ES-I3 (cell line): ENCODE results near the gene KLF7.

Experiments
- H3K36me3 ChIP-seq: 2 replicates; pipeline ENCODE4 v1.6.1; 2013; ENCODE audit warnings: mild to moderate bottlenecking, low read length, control low read depth, moderate library complexity; ENCODE audit not compliant: insufficient read depth
- H3K4me1 ChIP-seq: 2 replicates; pipeline ENCODE4 v1.6.1; 2013; ENCODE audit warnings: mild to moderate bottlenecking, control low read depth, low read length; ENCODE audit not compliant: insufficient read depth
- H3K9ac ChIP-seq: 2 replicates; pipeline ENCODE4 v1.6.1; 2013; ENCODE audit warnings: low read depth, mild to moderate bottlenecking, low read length, moderate library complexity
- H3K9me3 ChIP-seq: 2 replicates; pipeline ENCODE4 v1.6.1; 2013; ENCODE audit warnings: mild to moderate bottlenecking, low read length, moderate library complexity; ENCODE audit not compliant: control insufficient read depth, insufficient read depth

Gene KLF7

DNA sequence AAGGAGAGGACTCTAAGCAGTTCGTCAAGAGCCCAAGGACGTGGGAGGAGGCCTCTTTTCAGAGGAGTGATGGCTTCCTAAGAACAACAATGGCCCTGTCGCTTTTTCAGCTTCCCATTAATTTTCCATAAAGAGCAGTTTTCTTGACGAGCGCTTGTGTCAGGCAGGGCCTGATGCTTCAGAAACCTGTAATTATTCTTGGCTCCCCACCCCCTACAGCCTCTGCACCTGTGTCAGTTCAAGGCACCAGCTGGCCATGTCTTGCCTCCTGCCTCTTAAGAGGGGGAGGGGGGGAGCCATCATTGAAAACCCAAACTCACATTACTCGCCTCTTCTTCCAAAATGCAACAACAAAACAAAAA is 32.3 kb downstream of the KLF7 start:
- H3K36me3 ChIP-seq: peaks cover 9% of the 10 kb centered on the region
- H3K9ac ChIP-seq: 0 out of 2 replicates have a peak overlapping the region, but pooled peaks have one; percentile 10
- H3K4me1 ChIP-seq: peaks cover 44% of the 10 kb centered on the region
- H3K9me3 ChIP-seq: peaks cover 9% of the 10 kb centered on the region; the same call in 1 of the 2 replicates

DNA sequence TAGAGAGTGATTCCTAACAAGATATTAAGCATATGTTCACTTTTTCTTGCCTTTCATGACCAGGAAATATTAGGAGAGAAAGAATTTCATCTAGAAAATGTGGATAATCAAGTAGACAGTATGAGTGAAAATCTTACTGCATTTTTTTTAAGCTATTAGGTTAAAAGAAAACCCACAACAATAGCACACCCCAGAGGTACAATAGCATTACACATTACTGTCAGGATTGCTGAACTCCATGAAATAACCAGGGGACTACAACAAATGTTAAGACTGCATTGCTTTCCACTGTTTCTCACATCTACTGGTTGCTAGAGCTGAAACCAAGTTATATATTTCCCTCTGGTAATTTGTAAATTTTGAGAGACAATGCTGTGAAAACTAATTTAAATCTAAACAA is 33.7 kb downstream of the KLF7 start:
- H3K9me3 ChIP-seq: peaks cover 9% of the 10 kb centered on the region; the same call in 1 of the 2 replicates
- H3K4me1 ChIP-seq: peaks cover 33% of the 10 kb centered on the region
- H3K36me3 ChIP-seq: peaks cover 9% of the 10 kb centered on the region
- no peak overlapping the region for H3K9ac ChIP-seq

DNA sequence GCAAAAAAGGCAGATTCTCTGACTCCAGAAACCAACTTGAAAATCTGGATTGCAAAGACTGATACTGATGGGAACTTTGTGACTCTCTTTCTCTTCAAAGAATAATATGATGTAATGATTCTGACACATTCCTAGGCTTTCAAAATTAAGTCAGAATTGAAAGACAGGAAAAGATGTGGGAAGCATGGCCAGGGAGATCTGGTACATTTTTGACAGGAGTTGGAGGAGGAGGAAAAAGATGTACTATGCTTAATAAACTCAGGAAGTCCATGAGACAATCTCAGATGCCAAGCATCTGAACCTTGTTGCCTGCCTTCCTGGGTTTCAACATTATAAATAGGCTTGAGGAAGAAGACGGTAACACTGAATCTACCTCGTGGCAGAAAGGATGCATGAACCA is 34.2 kb downstream of the KLF7 start:
- H3K36me3 ChIP-seq: peaks cover 9% of the 10 kb centered on the region
- no peak overlapping the region for H3K9ac ChIP-seq
- H3K4me1 ChIP-seq: peaks cover 33% of the 10 kb centered on the region
- H3K9me3 ChIP-seq: peaks cover 9% of the 10 kb centered on the region; the same call in 1 of the 2 replicates

DNA sequence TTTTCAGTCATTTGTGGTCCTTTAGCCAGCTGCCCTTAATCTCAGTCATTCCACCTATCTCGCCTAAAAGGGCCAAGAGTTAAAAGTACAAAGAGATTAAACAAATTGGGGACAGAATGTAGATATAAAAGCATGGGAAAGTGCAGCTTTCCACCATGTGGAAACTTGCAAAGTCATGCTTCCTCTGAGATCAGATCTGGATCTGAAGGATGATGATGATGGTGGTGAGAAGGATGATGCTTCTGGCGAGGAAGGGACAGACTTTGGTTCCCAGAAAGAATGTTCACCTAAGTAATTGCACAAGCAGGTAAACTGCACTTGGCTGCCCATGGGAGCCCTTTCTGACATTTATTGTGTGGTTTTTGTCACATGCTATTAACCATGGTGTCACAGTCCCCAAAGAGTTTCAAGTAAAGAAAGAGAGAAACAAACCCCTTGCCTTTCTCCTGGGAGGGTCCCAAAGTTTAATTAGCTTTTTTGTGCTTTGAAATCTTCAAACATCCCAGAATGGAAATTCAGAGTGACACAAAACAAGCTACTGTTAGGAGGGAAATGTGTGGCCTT is 34.7 kb downstream of the KLF7 start:
- Histone ChIP-seq H3K4me1 (peaks cover 29% of the 10 kb centered on the region), H3K36me3 (peaks cover 9% of the 10 kb centered on the region), H3K9ac (no peak overlapping the region), H3K9me3 (peaks cover 9% of the 10 kb centered on the region; the same call in 1 of the 2 replicates)

DNA sequence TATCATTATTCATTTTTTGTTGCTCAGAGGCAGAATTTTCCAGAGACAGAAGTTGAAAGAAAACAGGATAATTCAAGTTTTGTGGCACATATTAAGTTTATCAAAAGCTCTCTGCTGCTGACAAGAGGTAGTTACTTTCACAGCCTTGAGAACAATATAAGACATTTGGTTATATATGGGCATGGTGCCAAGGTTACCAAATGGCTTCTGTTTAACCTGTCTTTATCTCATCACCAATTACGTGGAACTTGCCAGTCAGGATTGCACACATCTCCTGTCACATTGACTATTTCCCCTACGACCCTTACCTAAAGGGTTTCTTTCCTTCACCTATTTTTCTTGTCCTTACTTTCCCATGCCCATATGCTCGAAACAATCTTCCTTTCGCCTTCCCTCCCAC is 35.9 kb downstream of the KLF7 start:
- peaks cover 9% of the 10 kb centered on the region for H3K36me3 ChIP-seq
- H3K9me3 ChIP-seq: peaks cover 9% of the 10 kb centered on the region; the same call in 1 of the 2 replicates
- peaks cover 31% of the 10 kb centered on the region for H3K4me1 ChIP-seq
- no peak overlapping the region for H3K9ac ChIP-seq

DNA sequence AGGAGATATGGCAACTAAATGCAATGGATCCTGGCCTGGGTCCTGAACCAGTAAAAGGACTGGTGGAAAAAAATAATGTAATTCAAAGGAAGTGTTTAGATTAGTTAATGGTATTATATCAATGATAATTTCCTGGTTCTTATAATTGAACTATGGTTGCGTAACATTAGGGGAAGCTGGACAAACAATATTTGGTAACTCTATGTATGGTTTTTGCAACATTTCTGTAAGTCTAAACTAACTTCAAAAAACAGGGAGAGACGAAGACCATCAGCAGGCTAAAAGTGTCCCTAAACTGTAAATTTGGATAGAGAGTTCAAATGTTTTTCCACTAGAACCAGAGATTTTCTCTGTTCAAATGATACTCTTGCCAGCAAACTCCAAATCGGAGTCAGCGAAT is 36.9 kb downstream of the KLF7 start:
- Histone ChIP-seq H3K9ac (no peak overlapping the region), H3K36me3 (peaks cover 11% of the 10 kb centered on the region), H3K9me3 (peaks cover 9% of the 10 kb centered on the region; the same call in 1 of the 2 replicates), H3K4me1 (peaks cover 36% of the 10 kb centered on the region)

DNA sequence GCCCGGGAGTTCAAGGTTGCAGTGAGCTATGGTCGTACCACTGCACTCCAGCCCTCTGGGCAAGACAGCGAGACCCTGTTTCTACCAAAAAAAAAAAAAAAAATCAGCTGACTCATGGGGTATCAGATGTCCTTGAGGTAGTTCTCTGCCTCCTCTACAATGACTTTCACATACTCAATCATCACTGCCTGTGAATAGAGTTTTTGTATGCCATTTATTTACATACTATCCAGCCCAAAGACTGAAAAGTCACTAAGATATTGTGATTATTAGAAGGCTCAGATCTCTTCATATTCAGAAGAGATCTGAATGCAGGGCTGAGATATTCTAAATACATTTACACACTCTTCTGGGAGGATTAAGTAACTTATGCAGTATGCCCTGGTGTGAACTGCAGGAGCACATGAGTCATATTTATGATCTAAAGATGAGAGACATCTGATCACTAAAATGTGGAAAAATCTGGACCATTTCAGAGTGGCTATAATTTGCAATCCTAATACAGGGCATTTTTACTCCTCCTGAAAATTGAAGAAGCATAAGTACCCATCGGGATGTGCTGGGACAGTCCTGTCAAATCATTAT is 38.9 kb downstream of the KLF7 start:
- Histone ChIP-seq H3K9ac (no peak overlapping the region), H3K9me3 (peaks cover 6% of the 10 kb centered on the region; the same call in 1 of the 2 replicates), H3K36me3 (peaks cover 15% of the 10 kb centered on the region; the same call in 1 of the 2 replicates), H3K4me1 (peaks cover 41% of the 10 kb centered on the region)

DNA sequence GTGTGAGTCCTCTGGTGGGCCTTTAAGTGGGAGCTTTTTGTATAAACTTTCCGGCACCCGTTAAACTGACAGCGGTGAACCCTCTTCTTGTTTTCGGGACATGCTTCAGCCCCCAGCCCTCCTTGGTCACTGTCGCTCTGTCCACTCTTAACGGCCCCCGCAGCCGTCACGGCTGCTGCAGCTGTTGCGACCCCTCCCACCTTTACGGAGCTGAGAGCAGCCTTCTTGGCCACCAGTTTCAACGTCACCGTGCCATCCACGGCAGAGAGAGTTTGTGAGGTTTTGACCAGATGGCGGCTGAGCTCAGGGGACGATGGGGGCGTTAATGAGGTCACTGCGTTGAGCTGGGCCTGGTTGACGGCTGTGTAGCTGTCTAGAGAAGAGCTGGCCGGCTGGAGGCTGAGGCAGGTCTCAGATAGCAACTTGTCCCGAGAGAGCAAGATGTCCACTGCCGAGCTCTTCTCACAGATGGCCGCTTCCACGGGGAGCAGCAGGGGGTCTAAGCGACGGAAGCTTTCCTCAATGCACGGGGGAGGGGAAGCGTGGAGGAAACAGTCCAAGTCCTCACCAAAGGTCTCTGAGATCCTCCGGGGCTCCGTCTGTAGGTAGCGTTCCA is 41.9 kb downstream of the KLF7 start:
- H3K9ac ChIP-seq: no peak overlapping the region
- peaks cover 45% of the 10 kb centered on the region for H3K4me1 ChIP-seq
- H3K9me3 ChIP-seq: no peaks in the 10 kb centered on the region; the same call in 1 of the 2 replicates
- H3K36me3 ChIP-seq: peaks cover 12% of the 10 kb centered on the region

DNA sequence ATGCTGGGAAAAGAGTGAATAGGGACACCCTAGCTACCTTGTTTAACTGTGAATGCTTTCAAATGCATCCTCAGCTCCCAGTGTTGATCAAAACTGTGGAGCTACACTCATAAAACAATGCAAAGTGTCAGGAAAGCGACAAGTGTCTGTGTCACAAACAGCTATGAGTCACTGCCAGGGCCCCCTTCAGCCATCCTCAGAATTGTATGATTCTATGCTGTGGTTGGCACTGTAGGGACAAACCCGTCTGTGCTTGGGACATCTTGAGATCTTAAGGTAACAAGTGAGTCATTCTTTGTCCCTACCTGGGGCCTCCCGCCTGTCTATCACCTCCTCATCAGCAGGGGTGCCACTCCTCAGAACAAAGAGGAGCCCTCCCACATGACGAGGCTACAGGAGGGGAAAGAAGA is 42.4 kb downstream of the KLF7 start:
- no peak overlapping the region for H3K9ac ChIP-seq
- peaks cover 45% of the 10 kb centered on the region for H3K4me1 ChIP-seq
- H3K9me3 ChIP-seq: no peaks in the 10 kb centered on the region; the same call in 1 of the 2 replicates
- H3K36me3 ChIP-seq: peaks cover 12% of the 10 kb centered on the region

DNA sequence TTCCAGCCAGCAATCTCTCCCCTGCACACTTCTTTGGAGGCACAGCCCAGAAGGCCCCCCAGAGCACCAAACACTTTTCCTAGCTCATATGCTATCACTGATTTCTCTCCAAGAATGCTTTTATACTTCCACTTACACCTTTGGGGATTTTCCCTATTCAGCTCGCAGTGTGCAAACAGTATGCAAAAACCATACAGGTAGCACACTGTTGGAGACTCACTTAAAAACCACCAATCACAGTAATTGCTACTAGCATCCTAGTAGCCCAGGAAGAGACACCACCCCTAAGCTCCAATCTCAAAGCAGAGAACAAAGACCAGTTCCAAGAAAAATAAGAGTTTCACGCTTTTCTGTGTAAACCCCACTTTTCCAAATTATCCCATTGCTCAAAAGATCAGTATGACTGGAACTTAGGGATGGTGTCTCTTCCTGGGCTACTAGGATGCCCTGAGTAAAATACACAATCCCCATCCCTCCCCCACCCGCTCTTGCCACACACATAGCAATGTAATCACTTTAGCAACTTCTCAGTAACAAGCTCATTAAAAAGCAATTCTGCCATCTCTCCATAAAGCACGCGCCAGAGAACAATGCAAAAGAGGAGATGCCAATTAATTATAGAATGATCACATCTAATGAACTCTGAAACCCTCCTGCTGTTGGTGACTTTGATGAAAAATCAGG is 43.0 kb downstream of the KLF7 start:
- Histone ChIP-seq H3K36me3 (peaks cover 15% of the 10 kb centered on the region), H3K9me3 (no peaks in the 10 kb centered on the region), H3K4me1 (peaks cover 46% of the 10 kb centered on the region), H3K9ac (no peak overlapping the region)

DNA sequence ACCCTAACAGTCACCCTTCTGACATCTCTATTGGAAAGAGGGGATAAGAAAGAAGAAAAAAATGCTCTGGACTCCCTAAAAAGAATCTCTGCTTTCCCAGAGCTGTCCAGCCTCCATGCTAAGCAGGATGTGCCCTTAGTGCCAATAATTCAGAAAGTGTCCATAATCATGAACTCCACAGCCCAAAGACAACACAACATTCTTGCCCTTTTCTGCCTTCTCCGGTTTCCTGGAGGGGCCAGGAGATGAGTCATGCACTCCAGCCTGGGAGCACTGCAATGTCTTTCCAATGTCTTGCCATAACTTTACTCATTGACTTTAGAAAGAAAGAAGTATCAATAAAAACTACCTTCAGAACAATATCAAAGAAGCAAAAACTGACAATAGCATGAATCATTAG is 44.0 kb downstream of the KLF7 start:
- no peak overlapping the region for H3K9ac ChIP-seq
- no peaks in the 10 kb centered on the region for H3K9me3 ChIP-seq
- H3K4me1 ChIP-seq: peaks cover 43% of the 10 kb centered on the region
- peaks cover 15% of the 10 kb centered on the region for H3K36me3 ChIP-seq

DNA sequence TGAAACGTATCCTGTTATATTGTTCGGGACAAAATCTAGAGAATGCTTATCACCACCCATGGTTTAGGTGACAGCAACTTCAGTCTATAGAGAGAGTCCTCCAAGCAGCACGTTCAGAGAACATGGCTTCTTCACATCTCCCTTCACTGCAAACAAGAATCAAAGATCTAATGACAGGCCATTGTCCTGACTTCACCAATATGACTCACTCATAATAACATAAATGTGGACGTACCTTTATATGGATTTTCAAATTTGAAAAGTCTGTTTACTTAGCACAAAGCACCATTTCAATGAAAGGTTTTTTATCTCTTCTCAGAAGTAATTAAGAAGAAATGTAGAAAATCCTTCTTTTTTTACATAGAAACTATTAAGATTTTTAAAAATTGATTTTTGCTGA is 46.7 kb downstream of the KLF7 start:
- Histone ChIP-seq H3K4me1 (peaks cover 31% of the 10 kb centered on the region), H3K36me3 (peaks cover 15% of the 10 kb centered on the region), H3K9me3 (no peaks in the 10 kb centered on the region), H3K9ac (no peak overlapping the region)

DNA sequence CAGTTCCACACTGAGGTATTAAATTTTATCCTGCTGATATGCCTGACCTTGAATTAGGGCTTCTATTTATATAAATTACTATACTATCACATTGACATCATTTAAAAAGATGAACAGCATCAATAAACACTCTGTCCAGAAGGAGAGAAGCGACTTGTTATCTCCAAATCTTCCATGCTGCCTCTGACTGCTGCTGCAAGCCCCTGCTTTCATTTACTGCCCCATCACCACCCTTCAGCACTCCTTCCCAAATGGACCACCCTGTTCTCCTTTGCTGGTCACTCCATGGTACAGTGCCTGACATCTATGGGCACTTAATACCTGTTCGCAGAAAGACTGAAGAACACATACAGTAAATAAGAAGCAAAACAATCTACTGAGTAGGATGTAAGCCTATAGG is 48.1 kb downstream of the KLF7 start:
- H3K4me1 ChIP-seq: peaks cover 17% of the 10 kb centered on the region
- peaks cover 8% of the 10 kb centered on the region for H3K36me3 ChIP-seq
- H3K9me3 ChIP-seq: no peaks in the 10 kb centered on the region
- H3K9ac ChIP-seq: no peak overlapping the region

DNA sequence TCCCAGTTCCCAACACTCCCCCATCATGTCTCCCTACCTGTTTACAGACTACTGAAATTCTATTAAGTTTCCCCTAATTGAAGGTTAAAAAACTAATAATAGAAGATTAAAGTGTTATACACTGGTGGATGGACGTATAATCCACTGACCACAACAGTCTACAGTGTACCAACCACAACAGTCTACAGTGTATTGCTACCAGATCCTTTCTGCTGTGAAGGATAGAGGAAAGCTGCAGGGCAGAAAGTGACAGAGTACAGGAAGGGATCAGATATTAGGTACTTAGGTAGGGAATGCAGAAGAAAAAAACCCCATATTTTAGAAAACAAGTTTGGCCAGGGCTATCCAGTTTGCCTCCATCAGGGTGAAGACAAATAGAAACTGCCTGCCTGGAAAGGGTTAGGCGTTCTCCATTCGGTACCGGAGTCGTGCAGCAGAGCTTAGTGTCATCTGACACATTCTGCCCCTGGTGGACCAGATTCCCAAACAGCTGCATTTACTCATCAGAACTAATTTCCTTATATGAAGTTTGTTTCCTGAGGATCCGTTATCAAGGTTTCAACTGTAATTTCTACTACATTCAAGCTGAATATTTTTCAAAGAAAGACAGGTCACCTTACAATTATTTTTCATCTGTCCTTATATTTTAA is 49.9 kb downstream of the KLF7 start:
- H3K36me3 ChIP-seq: peaks cover 3% of the 10 kb centered on the region; the same call in 1 of the 2 replicates
- H3K4me1 ChIP-seq: peaks cover 3% of the 10 kb centered on the region
- no peak overlapping the region for H3K9ac ChIP-seq
- H3K9me3 ChIP-seq: no peaks in the 10 kb centered on the region
